Heart left ventricle (tissue), 13 donors: ENCODE results near the gene TBC1D8.

Source experiments
- POLR2A ChIP-seq, 2 donors: fragments of 450-650 bp; IDR thresholded peaks; one replicate each; pipeline ENCODE4 v1.6.1; 2017; ENCODE audit warnings: antibody characterized with exemption in 2 of 2, mild to moderate bottlenecking in 2 of 2, moderate library complexity in 2 of 2
- TF ChIP-seq, protein P1 (sequence below), 12 donors: fragments of 200-600 bp; sonication (generic) in 4 of 12; IDR thresholded peaks; one replicate each; pipeline versions ENCODE4 v1.5.0 to v1.8.0; 2018 to 2022; ENCODE audit warnings: antibody characterized with exemption in 12 of 12, mild to moderate bottlenecking in 5 of 12
- donor health status: ischemic (EF 13 %, LVEDD 7.1; RV severe dilation, severe dysfunction).
- donor health status: DM: no; HTN: yes; CAD: no.
- donor health status: DM: no; HTN: no; CAD: no.
- donor health status: ischemic (EF 25% LVEDD 6.9; RV normal size, moderate dysfunction).
- donor health status: ischemic (EF 25% LVEDD 5.7; RV mildly dilated, moderate dysfunction).
- donor health status: ischemic (EF 35%, LVEDD 5.7; RV mildly dilated, moderate dysfunction).
- donor health status: nonischemic (EF 11% LVEDD 7.7; RV severe dilation, severe dysfunction).
- donor health status: DM: yes; HTN: yes; CAD: no.
- donor health status: PGD.
- donor health status: ischemic (EF 29% LVEDD 5.4; RV normal size, mild dysfunction).
- donor health status: nonischemic (EF 23%, LVEDD 6.1; RV moderate dilation, normal function).

DNA sequence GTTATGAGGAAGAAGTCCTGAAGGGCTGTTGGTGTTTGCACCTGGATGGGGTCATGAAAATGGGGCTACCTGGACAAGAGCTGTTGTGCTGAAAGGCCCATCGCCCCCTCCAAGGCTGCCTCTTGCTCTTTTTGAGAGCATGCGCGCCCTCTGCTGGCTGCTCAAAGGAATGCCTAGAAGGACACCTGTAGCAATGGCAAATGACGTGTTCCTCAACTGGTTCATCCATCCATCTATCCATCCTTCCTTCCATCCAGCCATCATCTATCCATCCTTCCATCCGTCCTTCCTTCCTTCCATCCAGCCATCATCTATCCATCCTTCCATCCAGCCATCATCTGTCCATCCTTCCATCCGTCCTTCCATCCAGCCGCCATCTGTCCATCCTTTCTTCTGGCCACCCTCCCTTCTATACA lies 166.3 kb downstream of the TBC1D8 start:
- no peak for TF ChIP-seq POLR2A (IDR thresholded peaks at IDR 0.05)
- TF ChIP-seq, protein P1, sequence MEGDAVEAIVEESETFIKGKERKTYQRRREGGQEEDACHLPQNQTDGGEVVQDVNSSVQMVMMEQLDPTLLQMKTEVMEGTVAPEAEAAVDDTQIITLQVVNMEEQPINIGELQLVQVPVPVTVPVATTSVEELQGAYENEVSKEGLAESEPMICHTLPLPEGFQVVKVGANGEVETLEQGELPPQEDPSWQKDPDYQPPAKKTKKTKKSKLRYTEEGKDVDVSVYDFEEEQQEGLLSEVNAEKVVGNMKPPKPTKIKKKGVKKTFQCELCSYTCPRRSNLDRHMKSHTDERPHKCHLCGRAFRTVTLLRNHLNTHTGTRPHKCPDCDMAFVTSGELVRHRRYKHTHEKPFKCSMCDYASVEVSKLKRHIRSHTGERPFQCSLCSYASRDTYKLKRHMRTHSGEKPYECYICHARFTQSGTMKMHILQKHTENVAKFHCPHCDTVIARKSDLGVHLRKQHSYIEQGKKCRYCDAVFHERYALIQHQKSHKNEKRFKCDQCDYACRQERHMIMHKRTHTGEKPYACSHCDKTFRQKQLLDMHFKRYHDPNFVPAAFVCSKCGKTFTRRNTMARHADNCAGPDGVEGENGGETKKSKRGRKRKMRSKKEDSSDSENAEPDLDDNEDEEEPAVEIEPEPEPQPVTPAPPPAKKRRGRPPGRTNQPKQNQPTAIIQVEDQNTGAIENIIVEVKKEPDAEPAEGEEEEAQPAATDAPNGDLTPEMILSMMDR (IDR thresholded peaks at IDR 0.05) = peak; percentile 82 to 97 (median 90)
